LNCaP clone FGC (cell line): ENCODE data around the gene EEF1A2.

Experiments used
- DNase-seq: peaks from one replicate; pipeline ENCODE4 v3.0.0-alpha.2; 2011; ENCODE audit warnings: low read depth
- H3K4me3 ChIP-seq: 2 replicates; pipeline ENCODE4 v1.5.1; 2011; ENCODE audit warnings: mild to moderate bottlenecking, low read depth, low read length, control low read depth
- CTCF ChIP-seq: IDR thresholded peaks from 2 replicates; pipeline ENCODE4 v1.5.1; 2012; ENCODE audit warnings: mild to moderate bottlenecking; ENCODE audit not compliant: control insufficient read depth, insufficient read depth; ENCODE audit errors: extremely low read depth

Gene EEF1A2

GRCh38 chr20:63537525-63538203 is 38.8 kb upstream of the EEF1A2 start:
- TF ChIP-seq CTCF: peak; percentile 93
- DNase-seq: peak; percentile 91
- peak overlapping the region; percentile 51 for H3K4me3 ChIP-seq

DNA sequence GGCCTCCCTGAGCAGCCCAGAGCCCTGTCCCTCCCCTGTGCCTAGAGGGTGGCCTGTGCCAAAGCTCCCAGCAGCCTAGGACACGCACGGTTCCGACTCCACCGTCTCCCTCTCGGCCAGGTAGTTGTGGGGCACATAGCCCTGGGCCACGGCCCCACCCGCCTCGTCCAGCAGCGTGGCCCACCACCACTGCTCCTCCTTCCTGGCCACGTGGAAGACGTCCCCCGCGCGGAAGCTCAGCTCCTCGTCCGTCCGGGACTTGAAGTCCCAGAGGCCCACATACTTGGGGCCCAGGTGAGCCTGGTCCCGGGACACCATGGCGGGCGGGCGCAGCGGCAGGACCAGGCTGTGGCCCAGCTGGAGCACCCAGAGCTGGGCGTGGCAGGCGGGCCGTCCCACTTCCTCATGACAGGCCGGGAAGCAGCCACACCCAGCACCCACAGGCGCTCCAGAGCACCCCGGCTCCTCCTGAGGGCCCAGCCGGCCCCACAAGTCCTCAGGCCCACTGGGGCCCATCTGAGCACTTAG is 38.2 kb upstream of the EEF1A2 start, which contains the start of gene PTK6:
PTK6 (minus strand) TSS at position 380 of the 528 bp plus-strand sequence; CDS start at position 318, 62 bp downstream.
- no peak for DNase-seq
- H3K4me3 ChIP-seq: peak within 1 kb of the TSS; percentile 51
- TF ChIP-seq CTCF: no peak

DNA sequence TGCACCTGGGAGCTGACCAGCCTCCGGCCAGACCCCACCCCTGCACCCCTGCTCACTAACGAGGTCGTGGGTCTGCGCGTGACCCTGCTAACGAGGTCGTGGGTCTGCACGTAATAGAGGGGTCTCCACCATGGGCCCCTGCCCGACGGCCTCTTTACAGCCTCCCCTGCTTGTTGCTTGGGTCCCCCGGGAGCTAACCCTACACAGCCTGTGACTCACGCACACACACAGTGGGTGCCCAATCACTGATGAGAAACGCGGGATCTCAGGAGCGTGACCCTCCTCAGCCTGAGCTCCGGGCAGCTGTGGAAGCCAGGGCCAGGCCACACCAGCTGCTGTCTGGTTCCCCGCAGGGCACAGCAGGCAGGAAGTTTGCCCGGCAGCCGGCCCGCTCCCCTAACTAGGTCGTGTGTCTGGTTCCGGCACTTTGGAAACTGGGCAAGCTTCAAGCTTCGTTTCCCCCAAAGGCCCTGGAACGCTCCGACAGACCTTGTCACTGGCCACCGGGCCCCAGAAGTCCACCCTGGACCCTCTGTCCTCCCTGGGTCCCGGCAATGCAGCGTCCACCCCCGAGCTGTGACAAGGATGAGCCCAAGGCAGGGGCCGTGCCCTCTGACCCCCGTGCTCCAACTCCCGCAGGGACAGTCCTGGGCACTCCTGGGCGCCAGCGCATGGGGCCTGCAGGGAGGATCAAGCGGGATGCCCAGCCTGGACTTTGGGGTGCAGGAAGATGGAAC is 37.5 kb upstream of the EEF1A2 start:
- peak; percentile 19 for DNase-seq
- H3K4me3 ChIP-seq: peak overlapping the region; percentile 51
- no peak for TF ChIP-seq CTCF

- no peak for TF ChIP-seq CTCF
- H3K4me3 ChIP-seq: no peak overlapping the region
- DNase-seq: no peak
These were observed 36.2 kb upstream of the EEF1A2 start for GRCh38 chr20:63534831-63535651.

DNA sequence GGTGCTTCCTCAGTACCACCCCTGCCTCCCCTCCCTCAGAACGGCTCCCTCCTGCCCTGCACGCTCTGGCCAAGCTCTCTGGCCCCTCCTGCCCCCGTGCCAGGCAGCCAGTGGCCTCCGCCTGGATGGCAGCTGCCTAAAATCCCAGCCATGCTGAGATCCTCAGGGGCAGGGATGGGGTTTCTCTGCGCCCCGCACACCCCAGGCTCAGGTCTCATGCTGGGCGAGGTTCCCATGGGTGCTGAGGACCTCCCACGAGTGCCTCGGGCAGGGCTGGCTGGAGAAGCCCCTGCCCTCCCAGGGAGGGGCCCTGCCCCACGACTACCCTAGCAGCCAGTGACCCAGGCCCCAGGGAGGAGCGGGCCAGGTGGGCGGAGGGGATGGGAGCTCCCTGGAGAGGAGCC is 35.5 kb upstream of the EEF1A2 start:
- no peak for DNase-seq
- no peak overlapping the region for H3K4me3 ChIP-seq
- no peak for TF ChIP-seq CTCF

DNA sequence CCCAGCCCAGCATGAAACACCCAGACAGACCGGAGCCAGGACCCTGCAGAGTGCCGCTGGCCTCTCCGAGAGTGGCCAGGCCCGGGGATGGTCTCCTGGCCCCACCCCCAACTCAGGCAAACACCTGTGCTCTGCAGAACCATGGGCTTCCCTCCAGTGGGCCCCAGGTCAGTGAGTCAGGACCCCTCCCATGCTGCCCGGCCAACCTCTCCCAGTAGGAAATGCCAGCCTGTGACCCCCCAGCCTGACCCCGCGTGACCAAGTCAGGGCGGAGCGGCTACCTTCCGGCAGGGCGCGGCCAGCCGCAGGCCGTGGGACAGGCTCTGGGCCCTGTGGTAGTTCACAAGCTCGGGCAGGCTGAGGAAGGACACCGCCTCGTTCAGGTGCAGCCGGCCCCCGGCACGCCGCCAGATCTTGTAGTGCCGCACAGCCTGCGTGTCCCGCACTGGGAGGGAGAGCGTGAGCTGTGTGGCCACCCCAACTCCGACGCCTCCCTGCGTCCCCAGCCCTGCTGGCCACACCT is 35.0 kb upstream of the EEF1A2 start:
- no peak for TF ChIP-seq CTCF
- H3K4me3 ChIP-seq: no peak overlapping the region
- DNase-seq: no peak
